ENCODE measurements around the gene PCYT2.

PCYT2 gene

GRCh38 chr17:81877569-81877968 is 33.6 kb downstream of the PCYT2 start:
- in situ Hi-C loops (cut with MboI; ENCODE audit: low sequenced_read_pairs): no loop called here

DNA sequence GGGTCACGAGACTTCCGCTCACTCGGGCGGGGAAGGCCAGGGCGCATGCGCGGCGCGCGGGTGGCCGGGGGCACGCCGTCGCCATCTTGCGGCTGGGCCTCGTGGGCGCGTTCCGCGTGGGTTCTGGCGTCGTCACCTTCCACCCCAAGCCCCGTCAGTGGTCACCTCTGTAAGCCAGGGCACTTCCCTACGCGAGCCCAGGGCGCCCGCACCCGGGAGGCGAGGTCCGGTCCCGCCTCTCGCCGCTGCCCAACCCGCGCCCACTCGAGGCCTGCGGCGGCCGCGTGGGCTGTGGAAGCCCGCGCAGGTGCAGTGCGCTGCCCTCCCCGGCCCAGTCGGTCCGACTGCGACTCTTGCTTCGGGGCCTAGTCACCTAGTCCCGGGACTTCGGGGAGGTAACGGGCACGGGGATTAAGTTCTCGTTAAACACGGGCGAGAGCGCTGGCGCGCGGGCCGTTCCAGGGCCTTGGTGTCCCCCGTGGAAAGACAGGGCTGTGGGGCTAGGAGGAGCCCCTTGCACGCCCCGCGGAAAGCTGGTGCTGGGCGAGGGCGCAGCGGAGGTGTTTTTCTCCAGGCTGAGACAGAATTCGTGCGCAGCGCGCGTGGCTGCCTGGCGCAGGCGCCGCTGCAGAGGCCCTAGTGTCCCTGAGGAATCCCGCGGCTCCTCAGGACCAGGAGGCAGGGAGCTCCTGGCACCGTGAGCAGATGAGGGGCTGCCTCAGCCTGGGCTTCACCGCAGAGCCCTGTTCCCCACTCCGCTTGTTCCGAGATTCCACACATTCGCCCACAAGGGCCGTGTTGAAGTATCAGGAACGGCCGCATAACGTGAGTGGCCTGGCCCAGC is 39.6 kb downstream of the PCYT2 start:
- in situ Hi-C loops (cut with MboI; ENCODE audit: low sequenced_read_pairs): no loop called here

- in situ Hi-C loops (cut with MboI; ENCODE audit: low sequenced_read_pairs): no loop called here
Measured at GRCh38 chr17:81870981-81871386, 40.2 kb downstream of the PCYT2 start, which contains the start of gene ARHGDIA. TSS of gene ARHGDIA (minus strand) at chr17:81871337. CDS start at chr17:81869930, 1,407 bp downstream.

- in situ Hi-C loops (cut with MboI; ENCODE audit: low sequenced_read_pairs): no loop called here
Measured at GRCh38 chr17:81870131-81870980, 40.8 kb downstream of the PCYT2 start.

GRCh38 chr17:81869221-81870130 is 41.7 kb downstream of the PCYT2 start:
- in situ Hi-C loops (cut with MboI; ENCODE audit: low sequenced_read_pairs): no loop called here

DNA sequence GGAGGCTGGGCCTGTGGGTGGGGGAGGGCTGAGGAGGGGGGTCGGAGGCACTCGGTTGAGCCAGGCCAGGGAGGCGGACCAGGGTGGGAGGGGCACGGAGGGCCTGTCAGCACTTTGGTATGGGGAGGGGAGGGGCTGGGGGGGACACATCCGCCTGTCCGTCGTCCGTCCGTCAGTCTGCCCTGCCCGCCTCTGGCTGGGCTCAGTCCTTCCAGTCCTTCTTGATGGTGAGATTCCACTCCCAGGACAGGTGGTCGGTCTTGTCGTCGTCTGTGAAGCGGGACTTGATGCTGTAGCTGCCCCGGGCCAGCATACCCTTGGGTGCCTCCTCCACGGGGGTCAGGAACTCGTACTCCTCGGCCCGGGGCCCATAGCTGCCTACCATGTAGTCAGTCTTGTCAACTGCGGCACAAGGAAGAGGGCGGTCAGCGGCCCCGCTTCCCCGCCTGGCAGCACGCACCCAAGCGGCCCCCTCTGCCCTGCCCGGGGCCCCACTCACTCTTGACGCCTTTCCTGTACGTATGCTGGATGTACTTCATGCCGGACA is 42.5 kb downstream of the PCYT2 start:
- in situ Hi-C loops (cut with MboI; ENCODE audit: low sequenced_read_pairs): no loop called here

GRCh38 chr17:81867991-81868673 is 43.1 kb downstream of the PCYT2 start:
- in situ Hi-C loops (cut with MboI; ENCODE audit: low sequenced_read_pairs): no loop called here

DNA sequence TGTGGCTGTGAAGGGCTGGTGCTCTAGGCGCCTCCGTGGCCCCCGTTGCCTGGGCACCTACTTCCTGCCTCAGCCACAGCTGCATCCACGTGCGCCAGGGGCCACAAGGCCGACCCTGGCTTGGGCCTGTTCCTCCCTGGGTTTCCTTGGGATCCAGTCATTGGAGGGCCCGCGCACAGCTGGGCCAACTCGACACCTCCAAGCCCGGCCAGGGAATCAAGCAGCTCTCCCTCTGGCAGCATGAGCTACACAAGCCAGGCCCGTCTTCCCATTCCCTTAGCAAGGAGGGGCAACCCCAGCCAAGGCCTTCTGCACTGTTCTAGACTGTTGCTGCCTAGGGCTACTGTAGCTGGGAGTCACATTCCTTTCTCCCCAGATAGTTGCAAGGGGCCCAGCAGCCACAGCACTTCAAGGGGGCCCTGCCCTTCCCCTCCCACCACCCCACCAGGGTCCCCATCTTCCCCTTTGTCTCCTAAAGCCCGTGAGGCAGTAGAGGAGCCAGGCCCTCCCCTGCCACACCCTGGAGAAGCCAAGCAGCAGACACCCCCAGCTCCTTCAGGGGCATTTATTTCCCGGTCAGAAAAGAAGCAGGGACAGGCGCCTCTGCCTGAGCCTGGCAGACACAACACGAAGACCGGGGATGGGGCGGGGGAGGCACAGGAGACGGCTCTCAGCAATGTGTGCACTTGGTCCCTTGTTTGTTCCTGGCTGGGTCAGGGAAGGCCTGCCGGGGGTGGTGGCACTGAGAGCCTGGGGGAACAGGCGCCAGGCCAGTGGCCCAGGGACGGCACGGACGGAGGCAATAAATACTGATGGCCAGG is 43.8 kb downstream of the PCYT2 start:
- in situ Hi-C loops (cut with MboI; ENCODE audit: low sequenced_read_pairs): no loop called here

GRCh38 chr17:81866440-81867169 is 44.6 kb downstream of the PCYT2 start:
- in situ Hi-C loops (cut with MboI; ENCODE audit: low sequenced_read_pairs): no loop called here

GRCh38 chr17:81865733-81866439 is 45.3 kb downstream of the PCYT2 start:
- in situ Hi-C loops (cut with MboI; ENCODE audit: low sequenced_read_pairs): no loop called here

- in situ Hi-C loops (cut with MboI; ENCODE audit: low sequenced_read_pairs): no loop called here
Measured at GRCh38 chr17:81865358-81865732, 45.9 kb downstream of the PCYT2 start.

GRCh38 chr17:81863833-81864768 is 47.1 kb downstream of the PCYT2 start:
- in situ Hi-C loops (cut with MboI; ENCODE audit: low sequenced_read_pairs): no loop called here

DNA sequence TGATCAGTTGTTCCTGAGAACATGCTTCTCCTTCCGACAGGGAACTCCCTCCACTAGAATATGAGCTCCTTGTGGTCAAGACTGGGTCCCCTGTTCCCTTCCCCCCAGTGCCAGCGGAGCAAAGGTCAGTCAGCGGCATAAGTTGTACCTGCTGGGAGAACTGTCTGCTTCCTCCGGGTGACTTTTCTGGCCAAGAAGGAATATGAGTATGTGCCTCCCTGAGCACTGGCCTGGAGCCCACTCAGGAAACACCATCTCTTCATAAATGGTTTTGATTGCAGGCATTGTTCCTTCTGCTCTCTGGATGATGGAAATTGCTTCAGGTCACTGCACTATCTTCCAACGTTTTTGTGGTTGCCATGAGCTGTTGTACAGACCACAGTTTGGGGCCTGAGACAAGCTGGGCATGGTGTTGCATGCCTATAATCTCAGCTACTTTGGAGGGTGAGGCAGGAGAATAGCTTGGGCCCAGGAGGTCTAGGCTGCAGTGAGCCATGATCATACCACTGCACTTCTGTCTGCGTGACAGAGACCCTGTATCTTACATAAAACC is 48.0 kb downstream of the PCYT2 start:
- in situ Hi-C loops (cut with MboI; ENCODE audit: low sequenced_read_pairs): no loop called here

GRCh38 chr17:81860756-81861568 is 50.2 kb downstream of the PCYT2 start:
- in situ Hi-C loops (cut with MboI; ENCODE audit: low sequenced_read_pairs): no loop called here

- in situ Hi-C loops (cut with MboI; ENCODE audit: low sequenced_read_pairs): no loop called here
Measured at GRCh38 chr17:81859906-81860755, 51.1 kb downstream of the PCYT2 start, which contains the start of gene P4HB. TSS of gene P4HB (minus strand) at chr17:81860535. CDS start at chr17:81860471, 64 bp downstream.

Measured in HL-60/S4 treated with phorbol 12-myristate 13-acetate at 8.2 ng/mL for 4 days and 3 days (cell line).